HG03558 (cell line): ENCODE measurements around the gene CXCL17.

ENCODE experiments used
- ATAC-seq: cut with Tn5 transposase; IDR thresholded peaks from one replicate; pipeline ENCODE4 v1.9.1; 2021; ENCODE audit warnings: moderate number of reproducible peaks; ENCODE audit not compliant: unreplicated experiment; ENCODE audit errors: extremely low read depth

CXCL17 gene

GRCh38 chr19:42426643-42427042 lies 16.1 kb downstream of the CXCL17 start:
- no peak for ATAC-seq

- ATAC-seq, result no peak
Observed at GRCh38 chr19:42424712-42425131, 18.0 kb downstream of the CXCL17 start.

GRCh38 chr19:42424345-42424707 lies 18.4 kb downstream of the CXCL17 start:
- no peak for ATAC-seq

DNA sequence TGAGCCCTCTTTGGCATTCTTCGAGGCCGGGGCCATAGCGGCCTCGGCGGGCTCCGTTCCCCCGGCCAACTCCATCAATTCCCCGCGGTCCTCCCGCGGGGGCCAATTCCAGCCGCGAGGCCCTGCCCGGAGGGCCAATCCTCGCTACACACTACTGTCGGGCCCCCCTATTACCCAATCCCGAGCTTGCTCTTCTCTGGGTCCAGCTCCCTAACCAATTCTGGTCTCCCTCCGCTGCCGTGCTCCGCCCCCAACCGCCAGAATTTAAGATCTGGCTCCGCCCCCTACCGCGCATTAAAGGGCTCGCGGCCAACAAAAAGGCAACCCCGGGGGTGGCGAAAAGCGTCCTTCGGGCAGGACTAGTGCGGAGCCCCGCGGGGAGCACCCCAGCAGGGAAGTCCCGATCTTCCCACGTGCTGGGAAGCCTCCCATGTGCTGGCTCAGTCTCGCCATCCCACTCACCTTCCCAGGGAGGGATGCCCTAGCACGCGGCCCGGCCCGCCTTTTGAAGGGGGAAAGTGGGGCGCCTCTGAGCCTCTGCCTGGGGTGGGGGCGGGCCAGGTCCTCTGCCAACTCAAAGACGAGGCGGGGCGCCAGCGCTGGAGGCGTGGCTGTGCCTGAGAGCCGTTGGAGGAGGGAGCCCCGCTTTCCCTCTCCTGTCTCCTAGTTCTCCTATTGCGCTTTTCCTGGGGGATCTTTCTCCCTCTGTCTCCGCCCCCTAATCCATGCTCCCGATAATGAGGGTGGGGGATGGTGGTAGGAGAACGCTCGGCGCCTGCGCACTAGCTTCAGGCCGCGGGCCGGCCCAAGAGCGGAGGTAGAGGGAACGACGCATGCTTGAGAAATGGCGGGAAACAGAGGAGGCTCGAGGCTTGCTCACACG lies 19.0 kb downstream of the CXCL17 start:
- ATAC-seq, result no peak

GRCh38 chr19:42422901-42423461 lies 19.8 kb downstream of the CXCL17 start:
- ATAC-seq, result no peak

- no peak for ATAC-seq
Observed at GRCh38 chr19:42422092-42422900, 20.4 kb downstream of the CXCL17 start.

- ATAC-seq, result no peak
Observed at GRCh38 chr19:42421591-42422031, 21.1 kb downstream of the CXCL17 start.

- no peak for ATAC-seq
Observed at GRCh38 chr19:42421101-42421500, 21.6 kb downstream of the CXCL17 start.

DNA sequence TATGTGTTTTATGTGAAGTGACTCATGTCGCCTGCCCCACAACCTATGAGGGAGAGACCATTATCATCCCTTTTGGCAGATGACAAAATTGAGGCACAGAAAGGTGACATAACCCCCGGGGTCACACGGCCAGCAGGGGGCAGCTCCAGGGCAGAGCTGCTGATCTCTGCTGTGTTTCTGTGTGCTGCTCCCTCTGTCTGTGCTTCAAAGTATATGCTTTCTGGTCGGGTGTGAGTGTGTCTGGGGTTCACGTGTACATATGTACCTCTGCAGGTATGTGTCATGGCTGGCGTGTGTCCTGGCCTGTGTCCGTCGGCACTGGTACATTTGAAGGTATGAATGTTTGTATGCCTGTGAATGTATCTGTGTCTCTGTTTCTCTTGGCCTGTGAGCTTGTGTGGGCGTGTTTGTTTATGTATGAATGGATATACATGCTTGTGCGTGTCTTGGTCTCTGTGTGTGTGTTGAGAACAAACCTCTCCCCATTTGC lies 22.6 kb downstream of the CXCL17 start:
- no peak for ATAC-seq

DNA sequence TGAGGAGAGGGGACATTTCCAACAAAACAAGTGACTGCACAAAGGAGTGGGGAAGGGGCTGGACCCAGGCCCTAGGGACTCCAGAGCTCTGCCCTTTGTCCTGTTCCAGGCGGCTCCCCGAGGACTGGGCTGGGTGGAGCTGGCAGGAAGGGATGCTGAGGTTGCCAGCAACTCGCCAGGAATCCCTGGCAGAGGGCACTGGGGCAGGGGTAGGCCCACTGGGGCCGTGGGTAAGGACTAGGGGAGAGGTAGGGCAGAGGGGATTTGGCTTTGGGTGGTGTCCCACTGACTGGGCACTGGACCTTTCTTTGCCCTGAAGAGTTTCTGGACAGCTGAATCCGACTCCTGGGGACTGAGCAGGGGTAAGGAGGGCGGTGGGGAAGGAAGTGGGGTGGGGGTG lies 23.4 kb downstream of the CXCL17 start:
- no peak for ATAC-seq

GRCh38 chr19:42412661-42413076 lies 30.1 kb downstream of the CXCL17 start:
- ATAC-seq, result no peak

- no peak for ATAC-seq
Observed at GRCh38 chr19:42412227-42412626, 30.5 kb downstream of the CXCL17 start.

GRCh38 chr19:42411581-42412178 lies 31.1 kb downstream of the CXCL17 start:
- ATAC-seq, result no peak

GRCh38 chr19:42410371-42410770 lies 32.4 kb downstream of the CXCL17 start:
- no peak for ATAC-seq

DNA sequence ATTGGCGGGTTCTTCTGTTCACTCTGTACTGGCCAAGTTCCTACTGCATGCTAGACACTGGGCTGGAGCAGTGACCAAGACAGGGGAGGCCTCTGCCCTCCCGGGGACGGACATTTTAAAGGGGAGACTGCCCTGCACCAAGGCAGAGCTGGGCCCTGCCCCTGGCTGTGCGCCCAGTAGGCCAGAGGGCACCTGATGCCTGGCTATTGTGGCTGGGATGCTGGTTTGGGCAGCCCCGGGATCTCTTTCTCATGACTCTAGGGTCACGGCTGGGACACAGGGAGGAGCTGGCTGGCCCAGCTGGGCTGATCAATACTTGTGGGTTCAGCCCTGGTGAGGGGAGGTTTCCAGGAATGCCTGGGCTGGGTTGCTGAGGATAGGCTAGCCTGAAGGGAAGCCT lies 33.3 kb downstream of the CXCL17 start:
- ATAC-seq, result no peak

DNA sequence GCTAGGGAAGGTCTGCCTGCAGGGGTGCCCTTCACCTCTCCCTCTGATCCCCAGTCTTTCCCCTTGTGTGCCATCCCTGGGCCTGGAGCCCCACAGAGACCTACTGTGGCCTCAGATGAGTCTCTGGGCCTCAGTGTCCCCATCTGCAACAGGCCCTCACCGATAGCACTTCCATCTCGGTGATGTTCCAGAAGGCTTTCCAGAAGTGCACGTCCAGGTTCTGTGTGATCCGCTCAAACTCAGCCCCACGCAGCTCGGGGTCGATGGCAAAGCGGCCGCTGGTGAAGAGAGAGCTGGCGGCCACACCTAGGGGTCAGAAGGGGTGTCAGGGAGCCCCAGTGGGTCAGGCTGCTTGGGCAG lies 35.0 kb downstream of the CXCL17 start:
- no peak for ATAC-seq

- no peak for ATAC-seq
Observed at GRCh38 chr19:42407085-42407815, 35.5 kb downstream of the CXCL17 start.

DNA sequence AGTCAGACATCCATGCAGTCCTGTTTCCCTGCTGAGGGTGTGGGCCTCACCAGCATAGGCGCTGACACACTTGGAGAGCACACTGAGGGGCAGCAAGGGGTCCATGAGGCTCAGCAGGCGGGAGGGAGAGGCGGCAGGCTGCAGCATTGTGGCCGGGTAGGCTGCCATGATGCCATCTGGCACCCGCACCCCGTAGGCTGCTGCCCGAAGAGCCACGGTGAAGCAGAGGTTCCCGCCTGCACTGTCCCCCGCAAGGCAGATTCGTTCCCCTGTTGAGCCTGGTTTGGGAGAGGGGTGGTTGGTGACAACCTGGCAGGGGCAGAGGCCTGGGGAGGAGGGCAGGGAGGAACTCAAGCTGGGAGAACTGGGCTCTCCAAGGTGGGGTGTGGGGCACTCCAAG lies 36.6 kb downstream of the CXCL17 start:
- ATAC-seq, result no peak

DNA sequence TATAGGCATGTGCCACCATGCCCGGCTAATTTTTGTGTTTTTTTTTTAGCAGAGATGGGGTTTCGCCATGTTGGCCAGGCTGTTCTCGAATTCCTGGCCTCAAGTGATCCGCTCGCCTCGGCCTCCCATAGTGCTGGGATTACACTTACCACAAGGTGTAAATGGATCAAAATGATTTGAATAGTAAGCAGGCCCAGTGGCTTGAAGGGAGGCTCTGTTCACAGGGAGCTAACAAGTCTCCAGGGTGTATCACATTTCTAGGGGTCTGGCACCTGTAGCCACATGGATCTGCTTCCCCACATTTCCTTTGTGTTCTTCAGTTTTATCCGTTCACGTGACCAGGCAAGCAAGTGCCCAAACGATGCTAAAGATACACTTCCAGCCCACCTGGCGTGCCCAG lies 39.2 kb downstream of the CXCL17 start:
- ATAC-seq, result no peak
